ENCODE data around the gene EFCAB11.

DNA sequence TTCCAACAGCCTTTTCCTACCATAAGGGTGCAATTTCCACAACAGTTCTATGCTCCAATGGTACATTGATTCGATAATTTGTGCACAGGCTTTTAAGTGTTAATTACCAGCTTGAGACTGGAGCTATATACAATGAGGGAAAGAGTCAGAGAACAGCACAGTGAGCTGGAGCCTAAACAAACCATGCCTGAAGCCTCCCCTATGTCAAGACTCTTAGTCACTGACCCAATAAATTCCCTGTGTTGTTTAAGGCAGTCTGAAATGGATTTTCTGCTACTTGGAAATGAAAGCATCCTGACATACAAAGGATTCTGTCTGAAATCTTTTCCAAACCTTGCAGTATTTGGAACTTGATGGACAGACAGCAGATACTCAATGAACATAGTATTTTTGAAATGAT is 149.0 kb downstream of the EFCAB11 start:
- TF ChIP-seq, protein P1, sequence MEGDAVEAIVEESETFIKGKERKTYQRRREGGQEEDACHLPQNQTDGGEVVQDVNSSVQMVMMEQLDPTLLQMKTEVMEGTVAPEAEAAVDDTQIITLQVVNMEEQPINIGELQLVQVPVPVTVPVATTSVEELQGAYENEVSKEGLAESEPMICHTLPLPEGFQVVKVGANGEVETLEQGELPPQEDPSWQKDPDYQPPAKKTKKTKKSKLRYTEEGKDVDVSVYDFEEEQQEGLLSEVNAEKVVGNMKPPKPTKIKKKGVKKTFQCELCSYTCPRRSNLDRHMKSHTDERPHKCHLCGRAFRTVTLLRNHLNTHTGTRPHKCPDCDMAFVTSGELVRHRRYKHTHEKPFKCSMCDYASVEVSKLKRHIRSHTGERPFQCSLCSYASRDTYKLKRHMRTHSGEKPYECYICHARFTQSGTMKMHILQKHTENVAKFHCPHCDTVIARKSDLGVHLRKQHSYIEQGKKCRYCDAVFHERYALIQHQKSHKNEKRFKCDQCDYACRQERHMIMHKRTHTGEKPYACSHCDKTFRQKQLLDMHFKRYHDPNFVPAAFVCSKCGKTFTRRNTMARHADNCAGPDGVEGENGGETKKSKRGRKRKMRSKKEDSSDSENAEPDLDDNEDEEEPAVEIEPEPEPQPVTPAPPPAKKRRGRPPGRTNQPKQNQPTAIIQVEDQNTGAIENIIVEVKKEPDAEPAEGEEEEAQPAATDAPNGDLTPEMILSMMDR (IDR thresholded peaks at IDR 0.05) = no peak
- no peak for TF ChIP-seq POLR2A (IDR thresholded peaks at IDR 0.05)
